CD4-positive, alpha-beta T cell treated with Interferon gamma for 1 hour (primary cell): Measurements from ENCODE around the gene LRP1.

ENCODE experiments used
- DNase-seq: peaks from one replicate; pipeline ENCODE4 v3.0.0-alpha.2; 2020

The LRP1 gene

DNA sequence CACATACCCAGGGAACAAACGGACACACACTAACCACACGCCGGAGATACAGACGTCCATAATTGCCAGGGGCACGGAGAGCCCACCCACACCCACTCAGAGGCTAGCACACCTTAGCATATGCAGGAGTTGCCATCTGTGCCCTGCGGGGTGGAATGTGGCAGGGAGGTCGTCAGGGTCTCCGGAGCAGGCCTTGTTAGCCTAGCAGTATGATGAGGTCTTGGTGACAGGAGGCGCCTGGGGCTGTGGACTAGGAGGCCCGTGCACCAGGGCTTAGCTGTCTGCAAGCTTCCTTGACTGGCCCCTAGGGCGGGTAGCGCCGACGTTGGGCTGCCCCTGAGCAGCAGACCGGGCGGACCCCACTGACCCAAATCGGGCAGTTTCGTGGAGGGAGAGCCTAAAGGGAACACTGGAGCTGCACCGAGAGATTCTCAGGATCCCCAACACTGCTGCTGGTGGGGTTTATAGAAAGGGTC is 112.7 kb downstream of the LRP1 start:
- DNase-seq = no peak

DNA sequence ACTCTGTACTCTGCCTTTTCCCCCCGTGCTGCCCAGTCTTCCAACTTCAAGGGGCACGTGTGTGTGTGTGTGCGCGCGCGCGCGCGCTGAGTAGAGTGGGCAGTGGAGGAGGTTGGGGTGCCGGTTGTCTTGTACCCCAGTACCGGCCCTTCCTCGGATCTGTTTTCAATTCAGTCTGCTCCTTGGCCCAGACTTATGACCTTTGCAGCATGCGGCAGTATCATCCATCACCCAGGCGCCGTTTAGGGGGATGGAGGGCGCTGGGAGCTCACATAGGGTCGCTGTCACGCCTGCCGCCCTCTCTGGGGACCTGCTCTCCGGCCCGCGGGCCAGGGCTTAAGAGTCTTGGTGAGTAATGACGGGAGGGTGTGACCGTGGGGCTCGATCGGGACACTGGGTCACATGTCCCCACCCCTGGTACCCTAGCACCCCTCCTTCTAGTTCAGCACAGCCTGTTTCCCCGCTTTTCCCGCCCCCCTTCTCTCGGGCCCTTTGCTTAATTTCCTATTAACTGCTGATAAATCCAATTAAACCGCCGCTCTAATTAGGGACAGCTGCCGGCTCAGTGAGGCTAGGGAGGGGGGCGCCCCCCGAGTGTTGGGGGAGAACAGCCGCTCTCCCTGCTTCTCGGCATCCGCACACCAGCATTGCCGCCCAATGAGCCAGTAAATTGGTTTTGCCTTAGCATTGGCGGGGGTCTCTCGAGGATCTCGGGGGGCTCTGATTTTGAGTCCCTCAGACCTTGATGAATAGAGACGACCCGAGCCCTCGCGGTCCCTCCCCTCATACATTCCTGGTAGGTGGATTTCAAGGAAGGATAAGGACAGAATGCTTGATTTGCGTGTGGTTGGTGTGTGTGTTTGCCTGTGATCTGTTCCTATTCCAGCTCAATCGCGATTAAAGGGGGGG is 113.4 kb downstream of the LRP1 start:
- DNase-seq = no peak

DNA sequence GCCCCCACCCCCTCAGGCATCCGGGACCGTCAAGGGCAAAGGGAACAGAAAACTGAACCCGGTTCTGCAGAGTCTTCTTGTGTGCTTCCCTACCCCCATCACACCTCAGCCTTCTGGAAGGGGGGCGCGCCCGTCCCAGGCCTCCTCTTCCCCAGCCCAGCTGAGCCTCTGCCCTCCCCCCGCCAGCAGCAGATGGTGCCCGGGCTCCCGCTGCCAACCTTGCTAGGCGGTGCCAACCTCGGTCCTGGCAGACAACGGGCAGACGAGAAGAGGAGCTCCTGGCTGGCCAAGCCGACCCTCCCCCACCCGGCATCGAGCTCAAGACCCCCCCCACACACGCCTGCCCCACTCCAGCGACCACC is 114.0 kb downstream of the LRP1 start:
- DNase-seq = no peak

- DNase-seq = peak; percentile 50
Observed at GRCh38 chr12:57242691-57243454, 114.6 kb downstream of the LRP1 start.

DNA sequence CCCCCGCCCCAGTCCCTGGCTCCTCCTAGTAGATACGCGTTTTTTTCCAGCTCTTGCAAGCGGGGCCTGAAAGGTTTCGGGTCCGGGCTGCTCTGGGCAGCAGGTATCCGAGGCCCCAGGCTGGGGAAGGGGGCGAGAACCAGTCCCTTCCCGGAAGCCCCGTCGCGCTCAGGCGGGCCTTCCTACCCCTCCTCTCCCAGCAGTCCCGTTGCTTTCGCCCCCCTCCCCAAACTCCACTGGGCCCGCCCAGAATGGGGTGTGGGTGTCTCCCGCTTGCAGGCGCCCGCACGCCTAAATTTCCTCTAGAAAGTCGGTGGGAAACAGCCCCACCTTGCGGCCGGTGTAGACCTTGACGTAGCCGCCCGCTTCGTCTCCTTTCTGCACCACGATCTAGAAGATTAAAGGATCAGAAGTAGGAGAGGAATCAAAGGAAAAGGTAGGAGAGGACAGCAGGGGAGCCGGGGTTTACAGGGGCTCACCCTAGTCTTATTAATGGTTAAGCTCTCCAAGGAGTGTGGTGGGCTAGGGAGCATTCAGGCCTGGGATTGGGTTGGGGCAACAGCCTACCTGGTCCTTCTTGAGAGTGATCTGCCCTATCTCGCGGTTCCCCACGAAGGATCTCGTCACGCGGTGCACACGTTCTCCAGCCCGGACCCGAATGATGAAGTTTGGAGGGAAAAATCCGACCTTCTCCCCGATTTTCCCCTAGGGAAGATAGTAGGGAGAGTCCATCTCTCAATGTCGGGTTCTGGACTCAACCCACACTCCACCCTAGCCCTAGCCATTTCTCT is 115.4 kb downstream of the LRP1 start:
- peak; percentile 71 for DNase-seq

DNA sequence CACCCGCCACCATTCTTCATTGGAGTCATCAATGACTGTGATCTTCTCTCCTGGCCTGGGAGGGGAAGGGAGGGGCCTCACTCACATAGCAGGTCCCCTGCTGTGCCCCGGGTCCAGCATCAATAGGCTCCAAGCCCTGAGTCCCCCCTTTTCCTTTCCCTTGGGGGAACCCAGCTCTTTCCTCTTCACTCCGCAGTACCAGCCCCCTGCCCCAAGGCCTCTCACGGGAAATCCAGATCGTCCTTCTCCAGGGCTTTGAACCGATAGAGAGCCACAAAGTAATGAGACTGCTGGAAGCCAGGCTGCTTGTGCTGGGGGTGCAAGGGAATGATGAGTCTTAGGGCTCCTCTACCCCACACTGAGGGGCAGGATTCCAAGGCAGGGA is 116.0 kb downstream of the LRP1 start:
- DNase-seq = no peak

- DNase-seq = no peak
Observed at GRCh38 chr12:57247041-57247440, 118.8 kb downstream of the LRP1 start.

- DNase-seq = peak; percentile 25
Observed at GRCh38 chr12:57248934-57249742, 120.9 kb downstream of the LRP1 start.

DNA sequence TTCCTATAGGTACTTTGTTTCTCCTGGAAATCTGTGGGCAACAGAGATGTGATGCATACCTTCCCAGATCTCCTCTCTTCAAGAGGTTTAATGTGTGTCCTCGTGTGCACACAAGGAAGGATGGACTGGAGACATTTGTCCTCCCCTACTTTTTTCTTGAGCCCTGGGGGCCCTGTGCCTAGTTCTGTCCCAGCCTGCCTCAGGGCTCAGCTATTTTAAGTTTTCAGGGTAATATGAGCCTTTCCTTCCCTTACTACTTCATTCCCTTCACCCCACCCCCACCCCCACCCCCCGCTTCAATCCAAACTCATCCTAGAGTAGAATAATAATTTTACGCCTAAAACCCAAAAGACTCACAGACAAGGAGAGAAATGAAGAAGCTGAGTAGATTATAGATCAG is 122.3 kb downstream of the LRP1 start:
- DNase-seq = no peak

- no peak for DNase-seq
Observed at GRCh38 chr12:57250956-57251355, 122.7 kb downstream of the LRP1 start, which contains the start of gene STAC3. STAC3 (minus strand) TSS chr12:57251187; CDS start chr12:57249636, 1,551 bp downstream.

- DNase-seq = no peak
Observed at GRCh38 chr12:57254506-57255280, 126.4 kb downstream of the LRP1 start.

- no peak for DNase-seq
Observed at GRCh38 chr12:57255916-57256315, 127.6 kb downstream of the LRP1 start.

- no peak for DNase-seq
Observed at GRCh38 chr12:57258977-57259970, 131.0 kb downstream of the LRP1 start.

DNA sequence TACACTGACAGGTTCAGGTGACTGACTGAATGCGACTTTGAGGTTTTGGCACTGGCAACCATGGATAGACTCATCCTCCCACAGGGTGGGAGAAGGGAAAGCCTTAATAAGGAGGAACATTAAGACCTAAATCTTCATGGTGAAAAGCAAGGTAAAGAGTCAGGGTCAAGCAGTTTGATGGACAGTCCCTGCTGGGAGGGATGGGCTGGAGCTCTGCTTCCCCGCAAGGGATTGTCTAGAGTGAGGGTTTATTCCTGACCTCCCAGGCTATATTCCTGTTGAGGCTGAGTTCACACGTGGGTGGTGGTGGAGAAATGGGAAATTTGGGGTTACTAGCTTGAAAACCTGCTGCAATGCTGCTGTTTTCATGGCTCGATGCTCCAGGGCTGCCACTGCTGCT is 132.1 kb downstream of the LRP1 start:
- DNase-seq = no peak

DNA sequence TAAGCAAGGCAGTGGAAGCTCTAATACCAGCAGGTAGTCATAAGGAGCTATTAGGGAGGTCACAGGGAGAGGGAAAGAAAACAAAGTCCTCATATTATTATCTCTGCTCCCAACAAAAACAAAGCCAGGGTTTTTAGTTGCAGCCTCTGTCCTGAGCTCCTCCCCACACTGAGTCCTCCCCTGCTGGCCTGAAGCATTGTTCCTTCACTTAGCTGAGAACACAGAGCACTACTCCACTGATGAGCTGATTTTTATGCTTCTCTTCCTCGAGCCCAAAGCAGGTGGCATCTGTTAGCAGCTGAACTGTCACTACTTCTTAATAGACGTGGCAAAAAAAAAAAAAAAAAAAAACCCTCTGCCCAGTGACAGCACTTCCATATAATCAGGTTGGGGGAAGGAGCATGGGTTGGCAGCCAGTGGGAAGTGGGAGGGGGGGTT is 133.2 kb downstream of the LRP1 start:
- DNase-seq = no peak

GRCh38 chr12:57262126-57262822 is 134.0 kb downstream of the LRP1 start:
- DNase-seq = no peak
